HepG2 (cell line): ENCODE data around the gene DPH1. TPM values are rescaled to one million over a fixed set of nuclear protein-coding genes. Genes with fewer than 3 reads are reported as not detected.

Experiments
- MED13 ChIP-seq: sonication (generic); formaldehyde crosslinking; IDR thresholded peaks from 2 replicates; pipeline ENCODE4 v1.5.0; 2020; ENCODE audit warnings: missing genetic modification reagents
- RAD21 ChIP-seq: fragments of 450-650 bp; formaldehyde crosslinking; IDR thresholded peaks from 2 replicates; pipeline ENCODE4 v1.5.0; 2020; ENCODE audit warnings: mild to moderate bottlenecking
- XRCC5 ChIP-seq: fragments of 200-400 bp; formaldehyde crosslinking; optimal IDR thresholded peaks from 2 replicates; pipeline ENCODE3; 2017; ENCODE audit warnings: mild to moderate bottlenecking, low read length
- ZNF607 ChIP-seq: sonication (generic); formaldehyde crosslinking; IDR thresholded peaks from 2 replicates; pipeline ENCODE4 v1.5.1; 2020; ENCODE audit warnings: missing genetic modification reagents, mild to moderate bottlenecking, borderline replicate concordance
- polyA plus RNA-seq, 8 experiments: library from polyadenylated mRNA; depleted of rRNA in 3 of 8; stranded (reverse) in 7 of 8; unstranded in 1 of 8; fragments of >200 nt; fragmentation: Illumina TruSeq in 4 of 8; extraction: Trizol in 4 of 8; gene quantifications; 2 replicates each; pipeline versions ENCODE4 v1.2.1 to v1.2.3, GENCODE V29; 2011 to 2016; ENCODE audit warnings: low read depth in 4 of 8, missing spikeins in 1 of 8, mixed read lengths in 1 of 8; ENCODE audit not compliant: insufficient read depth in 1 of 8
- total RNA-seq, 5 experiments: library from RNA; depleted of rRNA; stranded (reverse); fragments of >200 nt; fragmentation: Illumina TruSeq; extraction: Trizol; gene quantifications; 2 replicates each; pipeline ENCODE4 v1.2.3, GENCODE V29; 2016; ENCODE audit warnings: low read depth in 1 of 5
- TF ChIP-seq, protein P1 (sequence below): sonication (generic); formaldehyde crosslinking; IDR thresholded peaks from 2 replicates; pipeline ENCODE4 v1.4.0; 2020; ENCODE audit warnings: missing genetic modification reagents, borderline replicate concordance
- TF ChIP-seq, protein P2 (sequence below): sonication (generic); formaldehyde crosslinking; IDR thresholded peaks from one replicate; pipeline ENCODE4 v1.5.1; 2020; ENCODE audit warnings: mild to moderate bottlenecking, missing genetic modification reagents; ENCODE audit errors: not compliant biosample characterization
- TF ChIP-seq, protein P3 (sequence below): sonication (generic); formaldehyde crosslinking; IDR thresholded peaks from 2 replicates; pipeline ENCODE4 v1.5.0; 2020; ENCODE audit warnings: mild to moderate bottlenecking, missing genetic modification reagents, borderline replicate concordance
- TF ChIP-seq, protein P4 (sequence below): sonication (generic); formaldehyde crosslinking; conservative IDR thresholded peaks from 2 replicates; pipeline ENCODE4 v1.5.0; 2020; ENCODE audit warnings: missing genetic modification reagents

Gene DPH1
- total and polyA plus RNA-seq, 2 of the 13 experiments (the other 11 are each of a cell fraction or from before 2014, with no cell fraction given) = 25.3 to 42.8 TPM

DNA sequence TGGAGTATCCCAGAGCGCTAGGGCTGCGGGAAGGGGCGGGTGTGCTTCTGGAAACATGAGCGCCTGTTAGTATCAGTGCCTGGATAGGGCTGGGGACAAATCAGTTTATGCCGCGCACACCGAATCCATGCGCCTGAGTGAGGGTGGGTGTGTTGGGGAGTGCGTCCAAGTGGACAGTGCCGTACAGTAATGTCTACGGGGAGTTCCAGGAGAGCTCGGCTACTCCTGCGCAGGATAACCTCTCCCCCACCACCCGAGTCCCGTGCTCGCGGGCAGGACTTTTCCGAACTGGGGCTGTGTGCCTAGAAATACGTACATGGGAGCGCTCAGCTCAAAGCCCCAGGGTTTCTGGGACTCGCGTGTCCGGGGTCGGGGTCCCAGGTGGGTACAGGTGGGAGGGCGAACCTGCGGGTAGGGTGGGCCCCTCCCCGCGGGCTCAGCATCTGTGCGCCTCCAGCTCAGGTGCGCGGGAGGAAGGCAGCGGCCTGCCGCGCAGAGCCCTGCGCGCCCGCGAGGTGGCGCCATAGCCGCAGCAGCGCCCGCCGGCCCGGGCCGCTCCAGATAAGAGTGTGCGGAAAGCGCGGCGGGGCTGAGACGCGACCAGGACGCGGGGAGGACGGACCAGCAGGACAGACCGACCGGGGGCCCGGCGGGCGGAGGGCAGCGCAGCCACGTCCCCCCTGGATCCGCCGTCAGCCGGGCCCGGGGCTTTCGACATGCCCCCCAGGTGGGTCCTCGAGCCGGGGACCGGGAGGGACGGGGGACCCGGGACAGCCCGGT, 24.7 kb downstream of the DPH1 start, which contains the start of gene HIC1 (continued):
- TF ChIP-seq, protein P1, sequence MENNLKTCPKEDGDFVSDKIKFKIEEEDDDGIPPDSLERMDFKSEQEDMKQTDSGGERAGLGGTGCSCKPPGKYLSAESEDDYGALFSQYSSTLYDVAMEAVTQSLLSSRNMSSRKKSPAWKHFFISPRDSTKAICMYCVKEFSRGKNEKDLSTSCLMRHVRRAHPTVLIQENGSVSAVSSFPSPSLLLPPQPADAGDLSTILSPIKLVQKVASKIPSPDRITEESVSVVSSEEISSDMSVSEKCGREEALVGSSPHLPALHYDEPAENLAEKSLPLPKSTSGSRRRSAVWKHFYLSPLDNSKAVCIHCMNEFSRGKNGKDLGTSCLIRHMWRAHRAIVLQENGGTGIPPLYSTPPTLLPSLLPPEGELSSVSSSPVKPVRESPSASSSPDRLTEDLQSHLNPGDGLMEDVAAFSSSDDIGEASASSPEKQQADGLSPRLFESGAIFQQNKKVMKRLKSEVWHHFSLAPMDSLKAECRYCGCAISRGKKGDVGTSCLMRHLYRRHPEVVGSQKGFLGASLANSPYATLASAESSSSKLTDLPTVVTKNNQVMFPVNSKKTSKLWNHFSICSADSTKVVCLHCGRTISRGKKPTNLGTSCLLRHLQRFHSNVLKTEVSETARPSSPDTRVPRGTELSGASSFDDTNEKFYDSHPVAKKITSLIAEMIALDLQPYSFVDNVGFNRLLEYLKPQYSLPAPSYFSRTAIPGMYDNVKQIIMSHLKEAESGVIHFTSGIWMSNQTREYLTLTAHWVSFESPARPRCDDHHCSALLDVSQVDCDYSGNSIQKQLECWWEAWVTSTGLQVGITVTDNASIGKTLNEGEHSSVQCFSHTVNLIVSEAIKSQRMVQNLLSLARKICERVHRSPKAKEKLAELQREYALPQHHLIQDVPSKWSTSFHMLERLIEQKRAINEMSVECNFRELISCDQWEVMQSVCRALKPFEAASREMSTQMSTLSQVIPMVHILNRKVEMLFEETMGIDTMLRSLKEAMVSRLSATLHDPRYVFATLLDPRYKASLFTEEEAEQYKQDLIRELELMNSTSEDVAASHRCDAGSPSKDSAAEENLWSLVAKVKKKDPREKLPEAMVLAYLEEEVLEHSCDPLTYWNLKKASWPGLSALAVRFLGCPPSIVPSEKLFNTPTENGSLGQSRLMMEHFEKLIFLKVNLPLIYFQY (CRISPR knock-in tag) = peak; percentile 66; the same call in 1 of the 2 replicates
- TF ChIP-seq ZNF607 (CRISPR knock-in tag) = 0 out of 2 replicates have a peak, but pooled peaks have one; percentile 16
- TF ChIP-seq, protein P2, sequence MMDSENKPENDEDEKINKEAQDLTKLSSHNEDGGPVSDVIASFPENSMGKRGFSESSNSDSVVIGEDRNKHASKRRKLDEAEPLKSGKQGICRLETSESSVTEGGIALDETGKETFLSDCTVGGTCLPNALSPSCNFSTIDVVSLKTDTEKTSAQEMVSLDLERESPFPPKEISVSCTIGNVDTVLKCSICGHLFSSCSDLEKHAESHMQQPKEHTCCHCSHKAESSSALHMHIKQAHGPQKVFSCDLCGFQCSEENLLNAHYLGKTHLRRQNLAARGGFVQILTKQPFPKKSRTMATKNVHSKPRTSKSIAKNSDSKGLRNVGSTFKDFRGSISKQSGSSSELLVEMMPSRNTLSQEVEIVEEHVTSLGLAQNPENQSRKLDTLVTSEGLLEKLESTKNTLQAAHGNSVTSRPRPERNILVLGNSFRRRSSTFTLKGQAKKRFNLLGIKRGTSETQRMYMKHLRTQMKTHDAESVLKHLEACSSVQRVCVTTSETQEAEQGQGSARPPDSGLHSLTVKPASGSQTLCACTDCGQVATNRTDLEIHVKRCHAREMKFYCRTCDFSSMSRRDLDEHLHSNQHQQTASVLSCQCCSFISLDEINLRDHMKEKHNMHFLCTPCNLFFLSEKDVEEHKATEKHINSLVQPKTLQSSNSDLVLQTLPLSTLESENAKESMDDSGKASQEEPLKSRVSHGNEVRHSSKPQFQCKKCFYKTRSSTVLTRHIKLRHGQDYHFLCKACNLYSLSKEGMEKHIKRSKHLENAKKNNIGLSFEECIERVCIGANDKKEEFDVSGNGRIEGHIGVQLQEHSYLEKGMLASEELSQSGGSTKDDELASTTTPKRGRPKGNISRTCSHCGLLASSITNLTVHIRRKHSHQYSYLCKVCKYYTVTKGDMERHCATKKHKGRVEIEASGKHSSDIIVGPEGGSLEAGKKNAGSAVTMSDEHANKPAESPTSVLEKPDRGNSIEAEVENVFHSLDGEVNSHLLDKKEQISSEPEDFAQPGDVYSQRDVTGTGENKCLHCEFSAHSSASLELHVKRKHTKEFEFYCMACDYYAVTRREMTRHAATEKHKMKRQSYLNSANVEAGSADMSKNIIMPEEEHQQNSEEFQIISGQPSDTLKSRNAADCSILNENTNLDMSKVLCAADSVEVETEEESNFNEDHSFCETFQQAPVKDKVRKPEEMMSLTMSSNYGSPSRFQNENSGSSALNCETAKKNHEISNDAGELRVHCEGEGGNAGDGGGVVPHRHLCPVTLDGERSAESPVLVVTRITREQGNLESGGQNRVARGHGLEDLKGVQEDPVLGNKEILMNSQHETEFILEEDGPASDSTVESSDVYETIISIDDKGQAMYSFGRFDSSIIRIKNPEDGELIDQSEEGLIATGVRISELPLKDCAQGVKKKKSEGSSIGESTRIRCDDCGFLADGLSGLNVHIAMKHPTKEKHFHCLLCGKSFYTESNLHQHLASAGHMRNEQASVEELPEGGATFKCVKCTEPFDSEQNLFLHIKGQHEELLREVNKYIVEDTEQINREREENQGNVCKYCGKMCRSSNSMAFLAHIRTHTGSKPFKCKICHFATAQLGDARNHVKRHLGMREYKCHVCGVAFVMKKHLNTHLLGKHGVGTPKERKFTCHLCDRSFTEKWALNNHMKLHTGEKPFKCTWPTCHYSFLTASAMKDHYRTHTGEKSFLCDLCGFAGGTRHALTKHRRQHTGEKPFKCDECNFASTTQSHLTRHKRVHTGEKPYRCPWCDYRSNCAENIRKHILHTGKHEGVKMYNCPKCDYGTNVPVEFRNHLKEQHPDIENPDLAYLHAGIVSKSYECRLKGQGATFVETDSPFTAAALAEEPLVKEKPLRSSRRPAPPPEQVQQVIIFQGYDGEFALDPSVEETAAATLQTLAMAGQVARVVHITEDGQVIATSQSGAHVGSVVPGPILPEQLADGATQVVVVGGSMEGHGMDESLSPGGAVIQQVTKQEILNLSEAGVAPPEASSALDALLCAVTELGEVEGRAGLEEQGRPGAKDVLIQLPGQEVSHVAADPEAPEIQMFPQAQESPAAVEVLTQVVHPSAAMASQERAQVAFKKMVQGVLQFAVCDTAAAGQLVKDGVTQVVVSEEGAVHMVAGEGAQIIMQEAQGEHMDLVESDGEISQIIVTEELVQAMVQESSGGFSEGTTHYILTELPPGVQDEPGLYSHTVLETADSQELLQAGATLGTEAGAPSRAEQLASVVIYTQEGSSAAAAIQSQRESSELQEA (CRISPR knock-in tag) = peak; percentile 39
- TF ChIP-seq XRCC5 = peak; percentile 72
- TF ChIP-seq MED13 = no peak
- TF ChIP-seq, protein P3, sequence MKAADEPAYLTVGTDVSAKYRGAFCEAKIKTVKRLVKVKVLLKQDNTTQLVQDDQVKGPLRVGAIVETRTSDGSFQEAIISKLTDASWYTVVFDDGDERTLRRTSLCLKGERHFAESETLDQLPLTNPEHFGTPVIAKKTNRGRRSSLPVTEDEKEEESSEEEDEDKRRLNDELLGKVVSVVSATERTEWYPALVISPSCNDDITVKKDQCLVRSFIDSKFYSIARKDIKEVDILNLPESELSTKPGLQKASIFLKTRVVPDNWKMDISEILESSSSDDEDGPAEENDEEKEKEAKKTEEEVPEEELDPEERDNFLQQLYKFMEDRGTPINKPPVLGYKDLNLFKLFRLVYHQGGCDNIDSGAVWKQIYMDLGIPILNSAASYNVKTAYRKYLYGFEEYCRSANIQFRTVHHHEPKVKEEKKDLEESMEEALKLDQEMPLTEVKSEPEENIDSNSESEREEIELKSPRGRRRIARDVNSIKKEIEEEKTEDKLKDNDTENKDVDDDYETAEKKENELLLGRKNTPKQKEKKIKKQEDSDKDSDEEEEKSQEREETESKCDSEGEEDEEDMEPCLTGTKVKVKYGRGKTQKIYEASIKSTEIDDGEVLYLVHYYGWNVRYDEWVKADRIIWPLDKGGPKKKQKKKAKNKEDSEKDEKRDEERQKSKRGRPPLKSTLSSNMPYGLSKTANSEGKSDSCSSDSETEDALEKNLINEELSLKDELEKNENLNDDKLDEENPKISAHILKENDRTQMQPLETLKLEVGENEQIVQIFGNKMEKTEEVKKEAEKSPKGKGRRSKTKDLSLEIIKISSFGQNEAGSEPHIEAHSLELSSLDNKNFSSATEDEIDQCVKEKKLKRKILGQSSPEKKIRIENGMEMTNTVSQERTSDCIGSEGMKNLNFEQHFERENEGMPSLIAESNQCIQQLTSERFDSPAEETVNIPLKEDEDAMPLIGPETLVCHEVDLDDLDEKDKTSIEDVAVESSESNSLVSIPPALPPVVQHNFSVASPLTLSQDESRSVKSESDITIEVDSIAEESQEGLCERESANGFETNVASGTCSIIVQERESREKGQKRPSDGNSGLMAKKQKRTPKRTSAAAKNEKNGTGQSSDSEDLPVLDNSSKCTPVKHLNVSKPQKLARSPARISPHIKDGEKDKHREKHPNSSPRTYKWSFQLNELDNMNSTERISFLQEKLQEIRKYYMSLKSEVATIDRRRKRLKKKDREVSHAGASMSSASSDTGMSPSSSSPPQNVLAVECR (CRISPR knock-in tag) = peak; percentile 40; the same call in 1 of the 2 replicates
- TF ChIP-seq, protein P4, sequence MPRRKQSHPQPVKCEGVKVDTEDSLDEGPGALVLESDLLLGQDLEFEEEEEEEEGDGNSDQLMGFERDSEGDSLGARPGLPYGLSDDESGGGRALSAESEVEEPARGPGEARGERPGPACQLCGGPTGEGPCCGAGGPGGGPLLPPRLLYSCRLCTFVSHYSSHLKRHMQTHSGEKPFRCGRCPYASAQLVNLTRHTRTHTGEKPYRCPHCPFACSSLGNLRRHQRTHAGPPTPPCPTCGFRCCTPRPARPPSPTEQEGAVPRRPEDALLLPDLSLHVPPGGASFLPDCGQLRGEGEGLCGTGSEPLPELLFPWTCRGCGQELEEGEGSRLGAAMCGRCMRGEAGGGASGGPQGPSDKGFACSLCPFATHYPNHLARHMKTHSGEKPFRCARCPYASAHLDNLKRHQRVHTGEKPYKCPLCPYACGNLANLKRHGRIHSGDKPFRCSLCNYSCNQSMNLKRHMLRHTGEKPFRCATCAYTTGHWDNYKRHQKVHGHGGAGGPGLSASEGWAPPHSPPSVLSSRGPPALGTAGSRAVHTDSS = no peak
- peak; percentile 96 for TF ChIP-seq RAD21 (CRISPR knock-in tag)
